NCI-H510A treated with DMSO at 0.1 percent for 48 hours (cell line): ENCODE data around the gene ZFYVE21.

Source experiments
- DNase-seq: peaks from one replicate; lab custom pipeline; 2025; lab: John Stamatoyannopoulos, UW

ZFYVE21 gene

DNA sequence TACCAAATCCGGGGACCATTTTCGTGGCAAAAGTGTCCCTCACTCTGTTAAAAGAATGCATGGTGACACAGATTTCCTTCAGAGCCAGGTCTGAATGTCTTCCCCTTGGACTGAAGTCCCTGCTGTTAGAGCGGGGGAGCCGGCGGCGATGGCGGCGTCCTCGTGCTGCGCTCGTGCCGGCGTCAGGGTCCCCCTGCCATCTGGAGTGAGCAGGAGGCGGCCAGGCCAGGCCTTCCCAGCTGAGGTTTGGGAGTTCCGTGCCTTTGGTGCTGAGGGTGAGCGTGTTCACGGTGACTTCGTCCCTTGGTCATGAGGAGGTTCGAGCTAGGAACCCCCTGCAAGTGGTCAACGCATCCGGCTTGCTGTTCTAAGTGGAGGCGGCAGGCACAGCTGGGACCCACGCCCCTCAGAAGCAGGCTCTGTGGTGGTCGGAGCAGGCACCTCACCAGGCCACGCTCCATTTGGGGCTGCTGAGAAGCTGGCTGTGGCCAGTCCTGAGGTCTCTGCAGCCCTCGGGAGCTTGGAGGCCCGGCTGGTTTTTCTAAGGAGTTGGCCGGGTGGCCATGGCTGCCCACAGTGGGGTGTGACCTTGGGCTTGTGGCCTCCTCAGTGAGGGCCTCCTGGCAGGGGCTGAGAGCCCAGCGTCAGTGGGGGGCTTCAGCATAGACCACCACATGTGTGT lies 9.5 kb downstream of the ZFYVE21 start:
- no peak for DNase-seq

DNA sequence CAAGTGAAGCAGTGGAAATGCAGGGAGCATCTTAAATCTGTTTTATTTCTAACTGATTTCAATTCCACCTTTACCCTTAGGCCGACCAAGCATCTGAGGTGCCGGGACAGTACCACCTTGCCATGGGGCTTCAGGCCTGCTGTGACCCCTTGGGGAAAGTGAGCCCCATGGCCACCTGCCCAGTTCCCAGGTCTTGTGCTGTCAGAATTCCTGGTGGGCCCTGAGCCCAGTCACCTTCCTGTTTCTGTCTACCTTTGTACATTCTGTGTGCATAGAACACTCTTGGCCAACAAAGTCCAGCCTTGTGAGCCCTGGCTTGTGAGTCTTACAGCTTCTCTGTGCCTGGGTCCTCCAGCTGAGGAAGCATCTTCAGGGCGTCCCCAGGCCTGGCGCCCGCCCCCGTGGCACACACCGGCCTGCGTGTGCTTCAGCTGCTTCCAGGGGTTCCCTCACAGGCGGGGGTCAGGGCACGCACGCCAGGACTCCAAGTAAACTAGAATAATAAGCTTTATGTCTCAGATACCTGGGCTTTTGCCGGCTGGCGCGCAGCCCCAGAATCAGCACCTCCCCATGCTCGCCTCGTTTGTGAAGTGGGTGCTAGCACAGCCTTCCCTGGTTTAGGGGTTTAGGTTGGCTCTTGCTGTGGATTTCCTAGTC lies 10.3 kb downstream of the ZFYVE21 start:
- no peak for DNase-seq

DNA sequence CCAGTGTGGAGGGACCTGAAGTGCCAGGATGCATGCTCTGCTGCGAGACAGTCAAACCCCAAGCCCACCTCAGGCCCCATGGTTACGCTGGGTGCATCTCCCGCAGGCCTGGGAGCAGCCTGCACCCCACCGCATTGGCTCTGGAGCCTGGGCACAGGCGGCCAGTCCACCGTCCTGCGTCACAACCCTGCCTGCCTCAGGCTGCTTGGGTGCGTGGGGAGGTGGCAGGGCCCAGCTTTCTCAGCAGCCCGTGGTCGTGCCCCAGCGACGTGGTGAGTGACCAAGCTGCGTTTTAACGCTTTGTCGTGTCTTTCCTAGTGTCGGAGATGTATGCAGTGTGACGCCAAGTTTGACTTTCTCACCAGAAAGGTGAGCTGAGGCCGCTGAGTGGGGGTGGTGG lies 10.9 kb downstream of the ZFYVE21 start:
- no peak for DNase-seq

DNA sequence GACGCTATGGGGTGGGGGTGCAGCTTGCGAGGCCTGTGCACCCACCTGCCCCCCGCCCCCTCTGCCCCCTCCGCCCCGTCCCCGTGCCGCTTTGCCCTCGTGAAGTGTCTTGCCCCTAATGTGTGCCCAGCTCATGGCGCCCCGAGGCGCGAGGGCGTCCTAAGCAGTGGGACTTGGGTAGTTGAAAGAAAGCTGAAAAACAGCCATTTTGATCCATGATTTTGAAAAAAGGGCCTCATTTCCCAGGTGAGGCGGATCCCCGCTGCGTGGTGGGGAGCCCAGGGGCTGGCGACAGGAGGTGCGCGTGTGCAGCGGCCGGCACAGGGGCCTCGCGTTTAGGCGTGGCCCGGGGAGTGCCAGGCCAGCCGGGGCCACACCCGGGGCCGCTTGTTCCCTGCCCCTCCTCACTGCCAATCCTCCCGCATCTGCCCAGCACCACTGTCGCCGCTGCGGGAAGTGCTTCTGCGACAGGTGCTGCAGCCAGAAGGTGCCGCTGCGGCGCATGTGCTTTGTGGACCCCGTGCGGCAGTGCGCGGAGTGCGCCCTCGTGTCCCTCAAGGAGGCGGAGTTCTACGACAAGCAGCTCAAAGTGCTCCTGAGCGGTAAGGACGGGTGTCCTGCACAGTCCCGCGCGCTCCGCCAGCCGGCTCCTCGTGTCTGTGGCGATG lies 11.8 kb downstream of the ZFYVE21 start:
- DNase-seq: peak; percentile 64

DNA sequence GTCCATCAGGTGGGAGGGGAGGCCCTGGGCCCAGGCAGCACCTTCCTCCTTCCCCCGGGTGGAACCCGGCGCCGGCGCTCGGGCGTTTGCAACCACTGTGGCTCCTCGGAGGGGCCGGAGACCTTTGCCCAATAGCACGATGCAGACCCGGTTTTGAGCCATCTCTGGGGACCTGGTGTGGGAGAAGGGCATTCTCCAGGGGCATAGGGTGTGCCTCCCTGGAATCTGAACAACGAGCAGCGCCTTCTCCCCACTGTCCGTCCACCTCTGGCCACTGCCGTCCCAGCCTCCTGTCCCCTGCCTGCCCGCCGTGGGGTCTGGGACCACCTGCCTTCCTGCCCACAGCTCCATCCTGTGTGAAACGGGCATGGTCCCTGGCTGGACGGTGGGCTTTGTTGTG lies 12.5 kb downstream of the ZFYVE21 start:
- DNase-seq: no peak

DNA sequence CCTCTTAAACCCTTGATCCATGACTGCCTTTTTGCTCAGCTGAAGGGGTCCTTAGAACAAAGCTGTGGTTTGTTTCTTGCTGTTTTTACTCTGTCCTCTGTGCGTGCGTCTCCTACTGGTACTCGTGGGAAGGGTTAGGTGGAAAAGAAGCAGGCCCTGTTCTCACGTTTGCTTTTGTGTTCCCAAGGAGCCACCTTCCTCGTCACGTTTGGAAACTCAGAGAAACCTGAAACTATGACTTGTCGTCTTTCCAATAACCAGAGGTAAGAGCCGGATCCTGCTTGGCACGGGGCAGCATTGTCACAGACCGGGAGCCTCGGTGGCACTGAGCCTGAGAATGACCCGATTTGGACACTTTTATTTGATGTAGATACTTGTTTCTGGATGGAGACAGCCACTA lies 13.1 kb downstream of the ZFYVE21 start:
- DNase-seq: no peak

DNA sequence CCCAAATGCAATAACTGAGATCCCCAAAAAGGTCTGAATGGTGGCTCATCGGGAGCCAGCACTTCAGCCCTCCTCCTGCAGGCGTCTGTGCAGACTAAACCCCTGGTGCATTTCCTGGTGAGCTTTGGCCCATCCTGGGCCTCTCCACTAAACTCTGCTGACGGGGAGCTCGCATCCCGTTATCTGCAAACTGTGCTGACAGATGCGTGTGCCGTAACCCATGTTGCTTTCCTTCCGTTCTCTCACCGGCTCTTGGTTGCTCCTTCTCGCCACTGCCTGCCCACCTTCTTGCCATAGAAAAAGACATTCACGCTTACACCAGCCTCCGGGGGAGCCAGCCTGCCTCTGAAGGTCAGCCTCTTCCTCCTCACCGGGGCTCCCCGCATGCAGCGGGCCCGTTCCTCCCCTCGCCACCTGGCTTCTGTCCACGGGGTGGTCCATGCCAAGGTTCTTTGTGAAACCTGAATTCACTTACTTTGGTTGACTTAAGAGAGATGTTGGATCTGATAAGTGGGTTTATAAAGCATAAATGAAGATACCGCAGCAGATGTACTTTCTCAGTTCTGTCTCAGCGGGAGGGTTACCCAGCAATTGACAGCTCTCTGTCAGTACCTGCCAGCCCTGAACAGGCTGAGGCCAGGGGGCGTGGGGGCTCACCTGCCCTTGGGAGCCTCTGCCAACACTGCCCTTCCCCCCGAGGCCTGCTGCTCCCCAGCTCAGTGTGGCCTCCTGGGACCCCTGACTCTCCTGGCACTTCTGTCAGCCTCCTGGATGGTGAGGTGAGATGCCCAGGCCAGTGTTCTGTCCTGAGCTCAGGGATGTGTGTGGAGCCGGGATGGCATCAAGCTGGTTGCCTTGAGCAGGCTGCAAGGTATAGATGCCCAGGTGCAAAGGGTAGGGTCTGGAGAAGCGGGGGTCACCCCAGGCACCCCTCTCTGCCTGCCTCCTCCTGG lies 14.2 kb downstream of the ZFYVE21 start:
- DNase-seq: no peak

DNA sequence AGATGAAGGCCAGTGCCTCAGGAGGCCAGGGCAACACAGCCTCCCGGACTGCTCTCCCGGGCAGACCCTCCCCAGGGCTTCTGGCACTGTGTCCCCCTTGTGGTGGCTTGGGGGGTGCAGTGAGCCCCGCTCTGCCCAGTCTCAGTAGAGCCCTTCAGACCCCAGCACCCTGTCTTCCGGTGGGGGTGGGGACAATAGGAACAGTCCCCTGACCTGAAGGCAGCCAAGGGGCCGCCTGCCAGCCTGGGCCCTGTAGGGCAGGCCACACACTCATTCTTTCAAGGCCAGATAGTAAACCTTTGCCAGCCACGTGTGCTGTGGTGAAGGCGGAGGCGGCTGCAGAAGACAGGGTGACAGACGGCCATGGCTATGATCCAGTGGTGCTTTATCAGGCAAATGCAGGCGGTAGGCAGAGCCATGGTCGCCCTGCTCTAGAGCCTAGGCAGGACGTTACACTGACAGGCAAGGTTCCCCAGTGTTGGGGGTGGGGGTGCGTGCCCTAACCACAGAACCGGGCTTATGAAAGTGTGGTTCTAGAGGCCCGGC lies 15.0 kb downstream of the ZFYVE21 start:
- DNase-seq: no peak

DNA sequence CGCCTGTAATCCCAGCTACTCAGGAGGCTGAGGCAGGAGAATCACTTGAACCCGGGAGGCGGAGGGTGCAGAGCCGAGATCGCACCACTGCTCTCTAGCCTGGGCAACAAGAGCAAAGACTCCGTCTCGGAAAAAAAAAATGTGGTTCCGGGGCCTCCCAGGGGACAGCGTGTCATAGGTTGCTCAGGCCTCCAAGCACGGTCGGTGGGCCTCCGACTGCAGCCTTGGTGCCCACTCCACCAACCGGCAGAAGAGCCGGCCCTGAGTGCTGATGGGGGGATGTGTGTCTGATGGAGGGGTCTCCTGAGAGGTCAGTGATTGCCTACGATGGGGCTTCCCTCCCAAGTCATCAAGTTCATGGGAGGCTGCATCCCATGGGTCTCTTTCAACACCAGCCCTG lies 15.9 kb downstream of the ZFYVE21 start:
- no peak for DNase-seq

DNA sequence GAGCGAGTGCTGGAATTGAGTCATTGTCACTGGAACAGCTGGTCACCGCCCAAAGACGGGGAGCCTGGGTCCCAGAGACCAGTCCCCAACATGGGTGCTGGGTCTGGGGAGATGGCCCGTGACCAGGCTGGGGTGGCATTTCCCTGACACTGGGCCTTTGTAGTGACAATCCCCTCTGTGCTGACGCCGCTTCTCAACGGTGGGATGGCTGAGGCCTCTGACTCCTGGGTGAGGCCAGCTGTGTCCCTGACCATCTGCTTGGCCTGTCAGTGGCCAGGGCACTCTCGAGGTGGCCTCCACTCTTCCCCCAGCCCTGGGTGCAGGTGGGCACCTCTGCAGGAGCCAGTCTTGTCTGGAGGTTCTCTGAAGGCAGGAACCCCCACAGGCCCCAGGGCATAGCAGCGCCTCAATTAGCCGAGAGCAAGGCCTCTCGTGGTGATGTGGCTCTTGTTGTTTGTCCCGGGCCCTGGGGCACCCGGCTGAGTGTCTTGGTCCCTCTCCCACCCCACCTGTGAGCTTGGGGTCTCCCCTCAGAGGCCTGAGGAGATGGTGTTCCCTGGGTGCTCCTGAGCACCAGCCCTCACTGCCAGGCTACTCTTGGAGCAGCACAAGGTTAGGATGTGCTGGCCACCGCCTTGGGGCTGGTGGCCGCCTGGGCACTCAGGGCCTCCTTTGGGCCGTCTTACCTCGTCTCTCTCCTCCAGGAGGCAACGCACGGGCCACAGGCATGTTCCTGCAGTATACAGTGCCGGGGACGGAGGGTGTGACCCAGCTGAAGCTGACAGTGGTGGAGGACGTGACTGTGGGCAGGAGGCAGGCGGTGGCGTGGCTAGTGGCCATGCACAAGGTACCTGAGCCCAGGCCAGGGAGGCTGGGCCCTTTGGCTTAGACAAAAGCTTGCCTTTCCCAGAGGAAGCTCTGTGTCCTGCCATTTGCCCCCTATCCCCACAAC lies 16.6 kb downstream of the ZFYVE21 start:
- DNase-seq: no peak

DNA sequence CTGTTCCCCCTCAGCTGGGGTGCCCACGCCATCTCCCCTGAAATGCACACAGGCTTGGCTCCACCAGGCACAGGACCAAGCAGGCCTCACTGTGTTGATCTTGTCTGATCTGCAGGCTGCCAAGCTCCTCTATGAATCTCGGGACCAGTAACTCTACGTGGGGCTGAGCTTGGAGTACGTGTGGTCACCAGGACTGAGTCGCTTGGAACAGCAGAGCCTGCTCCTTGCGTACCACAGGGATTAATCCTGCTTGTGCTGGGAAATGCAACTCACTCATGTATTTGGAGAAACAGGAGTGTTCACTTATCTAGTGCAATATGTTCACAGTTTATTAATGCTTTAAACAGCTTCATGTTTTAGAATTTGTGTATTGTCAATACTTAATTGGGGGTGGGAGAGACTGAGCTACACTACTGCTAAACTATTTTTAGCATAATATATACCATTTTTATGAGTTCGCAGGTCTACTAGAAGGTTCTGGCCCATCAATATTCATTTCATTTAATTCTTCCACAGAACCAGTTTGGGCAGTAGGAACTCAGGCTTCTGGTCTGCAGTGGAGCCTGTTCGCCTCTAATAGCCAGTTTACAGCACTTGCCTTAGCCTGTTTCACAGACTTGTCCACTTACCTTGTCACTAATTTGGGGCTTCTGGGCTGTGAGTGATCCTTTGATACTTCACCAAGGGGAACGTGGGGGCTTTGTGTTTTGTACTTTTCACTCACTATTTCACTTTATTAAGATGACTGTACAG lies 17.4 kb downstream of the ZFYVE21 start:
- DNase-seq: no peak

DNA sequence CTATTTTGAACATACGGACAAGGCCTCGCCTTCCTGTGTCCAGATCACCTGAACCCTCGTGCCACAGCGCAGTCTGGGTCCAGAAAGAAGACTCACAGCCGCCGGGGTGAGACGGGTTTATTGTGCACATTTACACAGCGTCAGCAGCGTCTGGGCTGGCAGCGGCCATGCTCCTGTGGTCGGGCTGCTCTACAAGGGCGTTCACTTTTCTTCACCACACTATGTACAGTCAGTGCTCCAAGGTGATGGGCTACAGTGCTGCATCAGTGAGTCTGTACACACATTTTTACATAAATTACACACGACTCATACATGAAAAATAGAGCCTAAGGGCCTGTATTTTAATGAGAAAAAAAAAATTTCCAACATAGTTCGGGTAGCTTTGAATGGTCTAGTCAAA lies 18.0 kb downstream of the ZFYVE21 start:
- no peak for DNase-seq

DNA sequence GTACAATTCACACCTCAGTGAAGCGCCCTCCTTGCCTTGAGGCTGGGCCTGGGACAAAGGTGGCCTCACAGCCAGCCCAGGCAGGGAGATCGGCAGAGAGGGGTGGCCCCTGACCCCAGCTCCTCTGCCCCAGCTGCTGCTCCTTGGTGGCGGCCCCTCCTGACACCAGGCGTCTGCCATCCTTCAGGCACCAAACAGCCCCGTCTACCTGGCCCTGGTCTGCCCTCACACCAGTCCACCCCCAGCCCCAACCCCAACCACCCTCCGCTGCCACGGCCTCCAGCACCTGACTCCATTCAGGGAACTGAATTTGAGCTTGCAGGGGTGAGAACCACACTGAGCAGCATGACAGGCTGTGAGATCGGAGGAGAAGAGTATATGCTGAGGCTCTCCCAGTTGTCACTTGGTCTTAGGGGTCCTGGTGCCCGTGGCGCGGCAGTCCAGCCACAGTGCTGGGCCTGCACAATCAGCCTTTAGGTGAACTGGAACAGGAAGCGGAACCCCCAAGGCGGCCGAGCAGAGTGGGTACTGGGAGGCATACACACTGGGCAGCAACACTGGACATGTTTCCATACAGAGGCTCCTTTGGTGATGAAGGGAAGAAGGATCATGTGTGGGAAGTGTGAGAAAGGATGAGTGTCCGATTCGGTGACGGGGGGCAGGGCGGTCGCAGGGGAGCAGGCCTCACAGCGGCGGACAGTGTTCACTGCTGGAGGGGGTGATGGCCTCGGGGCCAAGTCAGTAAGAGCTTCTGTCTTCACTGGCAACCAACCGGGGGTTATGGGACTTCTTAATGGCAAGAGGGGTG lies 18.7 kb downstream of the ZFYVE21 start:
- DNase-seq: no peak

DNA sequence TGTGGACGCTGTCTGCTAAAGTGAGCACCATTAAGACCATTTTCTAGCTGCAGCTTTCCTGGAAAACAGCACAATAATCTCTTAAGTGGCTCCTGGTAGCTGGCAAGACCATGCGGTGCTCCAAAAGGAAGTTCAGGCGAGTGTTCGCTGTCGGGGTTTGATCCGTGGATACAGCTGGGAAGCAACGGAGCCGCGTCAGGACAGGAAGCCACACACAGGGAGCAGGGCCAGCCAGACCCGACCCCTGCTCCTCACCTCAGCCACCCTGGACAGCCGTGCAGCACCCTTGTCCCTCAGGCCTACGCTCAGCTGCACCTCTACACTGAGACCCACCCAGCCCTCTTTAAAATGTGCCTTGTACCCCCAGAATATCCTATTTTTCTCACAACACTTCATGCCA lies 19.4 kb downstream of the ZFYVE21 start:
- no peak for DNase-seq

DNA sequence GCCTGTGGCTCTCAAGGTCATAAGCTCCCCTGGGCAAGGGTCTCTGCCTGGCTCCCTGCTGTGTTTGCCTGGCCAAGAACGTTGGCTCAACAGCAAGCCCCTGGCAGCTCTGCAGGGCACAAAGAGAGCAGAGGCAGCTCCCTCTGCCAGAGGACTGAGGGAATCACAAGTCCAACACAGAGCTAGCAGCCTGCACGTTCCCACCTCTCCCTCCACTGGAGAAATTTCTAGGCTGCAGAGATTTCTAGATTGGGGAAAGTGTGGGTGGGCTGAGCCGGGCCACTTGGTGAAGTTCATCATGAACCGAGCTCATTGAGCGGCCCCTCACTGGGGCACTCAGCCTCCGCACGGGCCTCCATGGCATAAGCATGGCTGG lies 19.8 kb downstream of the ZFYVE21 start:
- DNase-seq: no peak

DNA sequence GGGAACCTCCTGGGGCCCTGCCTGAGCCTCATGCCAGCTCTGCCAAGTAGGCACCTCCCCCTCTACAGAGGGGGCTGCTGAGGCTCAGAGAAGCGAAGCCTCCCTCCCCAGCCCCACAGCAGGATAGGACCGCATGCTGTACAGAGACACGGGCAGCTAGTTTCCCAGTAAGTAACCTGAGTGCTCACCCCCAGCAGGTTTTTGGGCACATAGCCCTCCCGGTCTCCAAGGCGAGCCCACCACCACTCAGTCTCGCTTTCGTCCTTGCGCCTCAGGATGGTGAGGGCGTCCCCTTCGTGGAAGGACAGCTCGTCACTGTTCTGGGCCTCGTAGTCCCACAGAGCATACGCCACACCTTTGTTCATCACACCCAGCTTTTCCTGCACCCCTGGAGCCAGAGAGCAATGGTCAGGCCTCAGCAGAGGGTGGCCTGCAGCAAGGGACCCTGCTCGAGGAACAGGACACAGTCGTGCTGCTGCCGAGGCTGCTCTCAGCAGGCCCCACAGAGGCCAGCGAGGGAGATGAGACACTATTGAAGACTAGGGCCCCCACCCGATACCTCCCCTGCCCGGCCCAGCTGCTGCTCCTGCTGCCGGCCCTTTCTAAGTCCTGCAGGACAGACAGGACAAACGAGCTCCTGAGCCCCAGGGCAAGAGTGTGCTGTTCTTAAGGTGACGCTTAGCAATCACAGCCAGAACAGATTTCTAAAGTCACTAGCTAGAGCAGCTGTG lies 20.4 kb downstream of the ZFYVE21 start:
- no peak for DNase-seq

DNA sequence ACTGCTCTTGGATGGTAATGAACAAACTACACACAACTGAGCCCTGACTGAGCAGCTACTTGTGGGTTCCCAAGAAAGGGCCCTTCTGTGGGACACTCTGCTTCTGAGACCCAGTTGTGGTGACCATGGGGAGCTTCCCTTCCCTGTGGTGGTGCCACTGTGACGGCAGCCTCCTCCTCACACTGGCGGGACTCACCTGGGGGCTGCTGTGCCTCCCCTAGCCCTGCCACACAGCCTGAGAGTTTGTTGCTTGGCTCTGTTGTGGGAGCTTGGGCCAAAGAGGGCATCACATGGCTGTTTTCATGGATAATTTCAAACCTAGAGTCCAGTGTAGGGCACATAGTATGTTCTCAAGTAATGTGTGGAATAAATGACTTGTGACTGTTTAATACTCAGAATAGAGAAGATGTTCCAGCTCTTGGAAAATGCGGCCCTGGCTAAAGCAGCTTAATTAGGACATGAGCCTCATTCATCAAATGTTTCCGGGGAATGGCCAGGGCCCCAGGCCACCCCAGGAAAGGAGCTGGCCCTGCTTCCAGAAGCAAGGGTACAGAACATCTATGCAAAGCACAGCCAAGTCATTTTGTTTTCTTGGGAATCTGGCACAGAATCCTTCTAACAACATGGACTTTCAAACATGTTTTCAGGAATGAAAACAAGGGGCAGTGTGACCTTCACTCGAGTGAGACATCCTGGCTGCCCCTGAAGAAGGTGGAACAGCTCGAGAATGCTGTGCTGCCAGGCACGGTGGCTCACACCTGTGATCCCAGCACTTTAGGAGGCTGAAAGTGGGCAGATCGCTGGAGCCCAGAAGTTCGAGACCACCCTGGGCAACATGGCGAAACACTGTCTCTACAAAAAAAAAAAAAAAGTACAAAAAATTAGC lies 21.2 kb downstream of the ZFYVE21 start:
- no peak for DNase-seq
